Lung (tissue), 12 donors: ENCODE results near the gene SVOP. TPM values are rescaled to one million over a fixed set of nuclear protein-coding genes. Genes with fewer than 3 reads are reported as not detected.

ENCODE experiments used
- ATAC-seq: fragments of 200-7000 bp; cut with Tn5 transposase; one replicate; pipeline ENCODE4 v1.9.1; 2020; ENCODE audit warnings: moderate number of reproducible peaks; ENCODE audit not compliant: insufficient read depth, low FRiP score
- DNase-seq, 3 donors: peaks; one replicate each; pipeline ENCODE4 v3.0.0-alpha.2; 2013 to 2017
- H3K27ac ChIP-seq, 2 donors: one replicate each; pipeline ENCODE4 v1.5.1; 2013; ENCODE audit warnings: mild to moderate bottlenecking in 2 of 2, moderate library complexity in 2 of 2, control low read depth in 1 of 2, inconsistent platforms in 1 of 2, low read depth in 1 of 2, low read length in 1 of 2
- H3K27me3 ChIP-seq, 3 donors: one replicate each; pipeline ENCODE4 v1.5.1; 2013; ENCODE audit warnings: low read length in 2 of 3; ENCODE audit not compliant: control insufficient read depth in 3 of 3, insufficient read depth in 3 of 3
- H3K36me3 ChIP-seq, 4 donors: one replicate each; pipeline ENCODE4 v1.5.1; 2013; ENCODE audit warnings: low read length in 4 of 4, mild to moderate bottlenecking in 1 of 4, moderate library complexity in 1 of 4; ENCODE audit not compliant: control insufficient read depth in 4 of 4, insufficient read depth in 4 of 4
- H3K4me1 ChIP-seq, 5 donors: one replicate each; pipeline ENCODE4 v1.5.1; 2013; ENCODE audit warnings: low read length in 5 of 5, mild to moderate bottlenecking in 2 of 5, moderate library complexity in 1 of 5; ENCODE audit not compliant: control insufficient read depth in 5 of 5, insufficient read depth in 5 of 5
- H3K4me3 ChIP-seq: one replicate; pipeline ENCODE4 v1.5.1; 2013; ENCODE audit warnings: mild to moderate bottlenecking, control low read depth, moderate library complexity
- H3K9ac ChIP-seq, 2 donors: one replicate each; pipeline ENCODE4 v1.5.1; 2013; ENCODE audit warnings: low read length in 2 of 2, control low read depth in 1 of 2; ENCODE audit not compliant: insufficient read depth in 1 of 2
- H3K9me3 ChIP-seq, 4 donors: one replicate each; pipeline ENCODE4 v1.5.1; 2013; ENCODE audit warnings: low read length in 3 of 4, mild to moderate bottlenecking in 1 of 4, moderate library complexity in 1 of 4; ENCODE audit not compliant: control insufficient read depth in 4 of 4, insufficient read depth in 3 of 4
- WGBS, 2 donors: extraction: QIAGEN DNeasy Blood & Tissue Kit; methylation state at CpG; one replicate each; pipeline ENCODE4 v1.1.7; 2013; 5-methylcytosine and 5-hydroxymethylcytosine counted together
- polyA plus RNA-seq, 2 donors: library from polyadenylated mRNA; stranded (reverse); fragments of 200-250 nt; gene quantifications; one replicate each; pipeline ENCODE4 v1.2.1, GENCODE V29; 2013
- total RNA-seq, 2 donors: library from RNA; depleted of rRNA in 1 of 2; stranded (reverse); fragments of >200 nt in 1 of 2; gene quantifications; one replicate each; pipeline ENCODE4 v1.2.1, GENCODE V29; 2014 to 2021
- TF ChIP-seq, protein P1 (sequence below): IDR thresholded peaks from 2 replicates; pipeline ENCODE4 v1.5.1; 2012; ENCODE audit warnings: mild to moderate bottlenecking; ENCODE audit errors: control extremely low read depth, extremely low read depth
- donor health status: control.
- donor health status: control.
- donor health status: Bipolar disorder and iron deficiency.
- donor health status: healthy.
- donor health status: DM: yes; HTN: yes; CAD: no.

Gene SVOP
- total and polyA plus RNA-seq, 4 donors: 0.11 TPM; not detected in 3

DNA sequence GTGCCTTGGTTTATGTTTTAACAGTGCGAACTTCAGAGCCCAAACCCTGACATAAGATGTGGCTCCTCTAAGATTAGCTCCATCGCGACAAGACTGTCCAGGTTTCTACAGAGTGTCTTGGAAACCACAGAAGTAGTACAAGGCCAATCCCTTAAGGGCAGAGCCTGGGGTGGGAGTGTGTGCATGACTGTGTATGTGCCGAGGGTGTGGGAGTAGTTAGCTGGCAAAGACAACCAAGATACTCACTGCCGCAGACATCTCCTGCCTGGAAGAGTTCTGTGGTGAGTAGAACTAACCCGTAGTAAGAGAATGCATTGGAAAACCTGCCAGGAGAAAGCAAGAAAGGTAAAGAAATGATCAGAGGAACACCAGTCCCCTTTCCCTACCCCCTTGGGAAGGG lies 86.9 kb downstream of the SVOP start:
- H3K4me3 ChIP-seq: no peak overlapping the region
- TF ChIP-seq, protein P1, sequence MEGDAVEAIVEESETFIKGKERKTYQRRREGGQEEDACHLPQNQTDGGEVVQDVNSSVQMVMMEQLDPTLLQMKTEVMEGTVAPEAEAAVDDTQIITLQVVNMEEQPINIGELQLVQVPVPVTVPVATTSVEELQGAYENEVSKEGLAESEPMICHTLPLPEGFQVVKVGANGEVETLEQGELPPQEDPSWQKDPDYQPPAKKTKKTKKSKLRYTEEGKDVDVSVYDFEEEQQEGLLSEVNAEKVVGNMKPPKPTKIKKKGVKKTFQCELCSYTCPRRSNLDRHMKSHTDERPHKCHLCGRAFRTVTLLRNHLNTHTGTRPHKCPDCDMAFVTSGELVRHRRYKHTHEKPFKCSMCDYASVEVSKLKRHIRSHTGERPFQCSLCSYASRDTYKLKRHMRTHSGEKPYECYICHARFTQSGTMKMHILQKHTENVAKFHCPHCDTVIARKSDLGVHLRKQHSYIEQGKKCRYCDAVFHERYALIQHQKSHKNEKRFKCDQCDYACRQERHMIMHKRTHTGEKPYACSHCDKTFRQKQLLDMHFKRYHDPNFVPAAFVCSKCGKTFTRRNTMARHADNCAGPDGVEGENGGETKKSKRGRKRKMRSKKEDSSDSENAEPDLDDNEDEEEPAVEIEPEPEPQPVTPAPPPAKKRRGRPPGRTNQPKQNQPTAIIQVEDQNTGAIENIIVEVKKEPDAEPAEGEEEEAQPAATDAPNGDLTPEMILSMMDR: no peak
- no peak overlapping the region for H3K27ac ChIP-seq
- H3K27me3 ChIP-seq: peaks cover 0 to 8% (median 0%) of the 10 kb centered on the region in 3 donors
- 88 to 93% methylated on average over 6 of the region's 6 CpGs for WGBS, 2 donors
- H3K4me1 ChIP-seq: no peaks in the 10 kb centered on the region
- DNase-seq (no peak), ATAC-seq (no peak)
- H3K36me3 ChIP-seq: no peaks in the 10 kb centered on the region
- no peak overlapping the region for H3K9ac ChIP-seq
- no peaks in the 10 kb centered on the region for H3K9me3 ChIP-seq

GRCh38 chr12:108930756-108931155 lies 90.1 kb downstream of the SVOP start:
- H3K27ac ChIP-seq: no peak overlapping the region
- 93 to 95% methylated on average over 3 of the region's 3 CpGs for WGBS, 2 donors
- no peak overlapping the region for H3K9ac ChIP-seq
- DNase-seq (no peak), ATAC-seq (no peak)
- peaks cover 0 to 6% (median 0%) of the 10 kb centered on the region in 3 donors for H3K27me3 ChIP-seq
- no peak overlapping the region for H3K4me3 ChIP-seq
- H3K9me3 ChIP-seq: peaks cover 0 to 2% (median 0%) of the 10 kb centered on the region in 4 donors
- H3K4me1 ChIP-seq: no peaks in the 10 kb centered on the region
- TF ChIP-seq, protein P1: no peak
- H3K36me3 ChIP-seq: no peaks in the 10 kb centered on the region

DNA sequence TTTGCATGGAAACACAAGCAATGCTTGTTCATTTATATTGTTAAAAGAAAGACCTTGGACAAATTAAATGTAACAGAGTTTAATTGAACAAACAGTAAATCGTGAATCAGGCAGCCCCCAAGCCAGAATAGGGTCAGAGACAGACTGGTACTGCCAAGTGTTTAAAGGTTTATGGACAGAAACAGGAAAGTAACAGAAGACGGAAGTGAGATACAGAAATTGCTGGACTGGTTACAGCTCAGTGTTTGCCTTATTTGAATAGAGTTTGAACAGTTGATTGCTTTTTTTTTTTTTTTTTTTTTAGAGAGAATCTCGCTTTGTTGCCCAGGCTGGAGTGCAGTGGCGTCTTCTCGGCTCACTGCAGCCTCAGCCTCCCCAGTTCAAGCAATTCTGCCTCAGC lies 90.7 kb downstream of the SVOP start:
- Histone ChIP-seq H3K27me3 (peaks cover 0 to 6% (median 0%) of the 10 kb centered on the region in 3 donors), H3K4me1 (no peaks in the 10 kb centered on the region), H3K27ac (no peak overlapping the region), H3K9me3 (peaks cover 0 to 2% (median 0%) of the 10 kb centered on the region in 4 donors), H3K36me3 (no peaks in the 10 kb centered on the region), H3K9ac (no peak overlapping the region), H3K4me3 (no peak overlapping the region)
- ATAC-seq (no peak), DNase-seq (no peak)
- TF ChIP-seq, protein P1: no peak
- 23 to 32% methylated on average over 5 of the region's 5 CpGs for WGBS, 2 donors

DNA sequence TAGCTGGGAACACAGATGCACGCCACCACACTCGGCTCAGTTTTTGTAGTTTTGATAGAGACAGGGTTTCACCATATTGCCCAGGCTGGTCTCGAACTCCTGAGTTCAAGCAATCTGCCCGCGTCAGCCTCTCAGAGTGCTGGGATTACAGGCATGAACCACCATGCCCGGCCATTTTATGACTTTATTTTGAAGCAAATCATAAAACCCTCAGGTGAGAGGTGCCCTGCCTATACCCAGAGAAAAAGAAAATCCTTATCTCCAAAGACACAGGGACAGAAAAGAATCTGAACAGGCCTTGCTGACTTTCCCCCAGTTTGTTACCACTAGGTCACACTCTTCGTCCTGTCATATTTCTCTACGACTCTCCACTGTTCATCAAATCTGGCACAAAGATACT lies 92.2 kb downstream of the SVOP start:
- no peak overlapping the region for H3K4me3 ChIP-seq
- WGBS, 2 donors: 90 to 96% methylated on average over 8 of the region's 8 CpGs
- no peaks in the 10 kb centered on the region for H3K4me1 ChIP-seq
- TF ChIP-seq, protein P1: no peak
- H3K27me3 ChIP-seq: no peaks in the 10 kb centered on the region
- no peak overlapping the region for H3K27ac ChIP-seq
- H3K9me3 ChIP-seq: peaks cover 0 to 2% (median 0%) of the 10 kb centered on the region in 4 donors
- H3K9ac ChIP-seq: no peak overlapping the region
- DNase-seq (no peak), ATAC-seq (no peak)
- H3K36me3 ChIP-seq: no peaks in the 10 kb centered on the region
